ENCODE data around the gene CRIP2.

The CRIP2 gene

GRCh38 chr14:105474483-105475268, at the start of gene CRIP2:
Gene CRIP2 (plus strand): TSS chr14:105474821. CDS start chr14:105474863, 42 bp downstream.
- no peak for DNase-seq

- no peak for DNase-seq
Measured at GRCh38 chr14:105424861-105425260, 49.8 kb upstream of the CRIP2 start.

GRCh38 chr14:105425823-105426247, 48.8 kb upstream of the CRIP2 start:
- no peak for DNase-seq

- DNase-seq, result no peak
Measured at GRCh38 chr14:105426416-105427130, 48.0 kb upstream of the CRIP2 start.

GRCh38 chr14:105427412-105427811, 47.2 kb upstream of the CRIP2 start:
- no peak for DNase-seq

- DNase-seq, result no peak
Measured at GRCh38 chr14:105427936-105428485, 46.6 kb upstream of the CRIP2 start.

- no peak for DNase-seq
Measured at GRCh38 chr14:105430042-105430441, 44.6 kb upstream of the CRIP2 start.

- DNase-seq, result no peak
Measured at GRCh38 chr14:105430565-105430964, 44.1 kb upstream of the CRIP2 start.

- DNase-seq, result no peak
Measured at GRCh38 chr14:105431256-105431655, 43.4 kb upstream of the CRIP2 start.

GRCh38 chr14:105432657-105433056, 42.0 kb upstream of the CRIP2 start:
- DNase-seq, result no peak

GRCh38 chr14:105433161-105433605, 41.4 kb upstream of the CRIP2 start:
- no peak for DNase-seq

GRCh38 chr14:105436402-105436801, 38.2 kb upstream of the CRIP2 start:
- no peak for DNase-seq

- no peak for DNase-seq
Measured at GRCh38 chr14:105436891-105437722, 37.5 kb upstream of the CRIP2 start.

- DNase-seq, result no peak
Measured at GRCh38 chr14:105437723-105438500, 36.7 kb upstream of the CRIP2 start.

- no peak for DNase-seq
Measured at GRCh38 chr14:105439179-105439578, 35.4 kb upstream of the CRIP2 start.

- no peak for DNase-seq
Measured at GRCh38 chr14:105439710-105440553, 34.7 kb upstream of the CRIP2 start.

- DNase-seq, result no peak
Measured at GRCh38 chr14:105440554-105440900, 34.1 kb upstream of the CRIP2 start.

- no peak for DNase-seq
Measured at GRCh38 chr14:105440992-105441391, 33.6 kb upstream of the CRIP2 start.

- DNase-seq, result no peak
Measured at GRCh38 chr14:105442125-105442524, 32.5 kb upstream of the CRIP2 start.

- DNase-seq, result no peak
Measured at GRCh38 chr14:105442834-105443233, 31.8 kb upstream of the CRIP2 start.

GRCh38 chr14:105444859-105445258, 29.8 kb upstream of the CRIP2 start:
- DNase-seq, result no peak

Measured in activated CD8-positive, alpha-beta memory T cell treated with anti-CD3 and anti-CD28 coated beads for 24 hours (primary cell).